HL-60 (cell line): ENCODE results near the gene CYB5B.

ENCODE experiments used
- DNase-seq, 2 experiments: peaks; one replicate each; pipeline ENCODE4 v3.0.0-alpha.2; 2010 to 2020; ENCODE audit warnings: low read depth in 1 of 2, low spot score in 1 of 2
- H3K27ac ChIP-seq: fragments of 250-450 bp; sonication (Bioruptor Pico); replicated peaks from 2 replicates; pipeline ENCODE4 v1.5.1; 2020; ENCODE audit warnings: mild to moderate bottlenecking, moderate library complexity
- H3K27me3 ChIP-seq: fragments of 250-450 bp; sonication (Bioruptor Pico); 2 replicates; pipeline ENCODE4 v1.5.1; 2021; ENCODE audit warnings: mild to moderate bottlenecking, moderate library complexity; ENCODE audit not compliant: insufficient read depth, poor library complexity, severe bottlenecking
- H3K4me3 ChIP-seq: replicated peaks from 2 replicates; pipeline ENCODE4 v1.5.1; 2011; ENCODE audit warnings: mild to moderate bottlenecking, control low read depth, low read length; ENCODE audit not compliant: insufficient read depth
- CTCF ChIP-seq: IDR thresholded peaks from one replicate; pipeline ENCODE4 v1.5.1; 2011; ENCODE audit warnings: low read length, control low read depth, inconsistent platforms; ENCODE audit not compliant: insufficient read depth
- GABPA ChIP-seq: IDR thresholded peaks from 2 replicates; pipeline ENCODE4 v1.6.1; 2012; ENCODE audit warnings: low read depth
- POLR2AphosphoS5 ChIP-seq: IDR thresholded peaks from 2 replicates; pipeline ENCODE4 v1.6.1; 2012; ENCODE audit warnings: low read depth
- SPI1 ChIP-seq: IDR thresholded peaks from 2 replicates; pipeline ENCODE4 v1.6.1; 2012; ENCODE audit warnings: low read depth, mild to moderate bottlenecking, borderline replicate concordance
- TF ChIP-seq, protein P1 (sequence below): IDR thresholded peaks from 2 replicates; pipeline ENCODE4 v1.6.1; 2012; ENCODE audit warnings: low read depth; ENCODE audit not compliant: insufficient replicate concordance

The CYB5B gene

GRCh38 chr16:69486724-69487123, 62.3 kb downstream of the CYB5B start:
- H3K27ac ChIP-seq, result no peak overlapping the region
- DNase-seq, result no peak
- H3K4me3 ChIP-seq, result no peak overlapping the region
- H3K27me3 ChIP-seq, result no peaks in the 10 kb centered on the region
- TF ChIP-seq, protein P1, sequence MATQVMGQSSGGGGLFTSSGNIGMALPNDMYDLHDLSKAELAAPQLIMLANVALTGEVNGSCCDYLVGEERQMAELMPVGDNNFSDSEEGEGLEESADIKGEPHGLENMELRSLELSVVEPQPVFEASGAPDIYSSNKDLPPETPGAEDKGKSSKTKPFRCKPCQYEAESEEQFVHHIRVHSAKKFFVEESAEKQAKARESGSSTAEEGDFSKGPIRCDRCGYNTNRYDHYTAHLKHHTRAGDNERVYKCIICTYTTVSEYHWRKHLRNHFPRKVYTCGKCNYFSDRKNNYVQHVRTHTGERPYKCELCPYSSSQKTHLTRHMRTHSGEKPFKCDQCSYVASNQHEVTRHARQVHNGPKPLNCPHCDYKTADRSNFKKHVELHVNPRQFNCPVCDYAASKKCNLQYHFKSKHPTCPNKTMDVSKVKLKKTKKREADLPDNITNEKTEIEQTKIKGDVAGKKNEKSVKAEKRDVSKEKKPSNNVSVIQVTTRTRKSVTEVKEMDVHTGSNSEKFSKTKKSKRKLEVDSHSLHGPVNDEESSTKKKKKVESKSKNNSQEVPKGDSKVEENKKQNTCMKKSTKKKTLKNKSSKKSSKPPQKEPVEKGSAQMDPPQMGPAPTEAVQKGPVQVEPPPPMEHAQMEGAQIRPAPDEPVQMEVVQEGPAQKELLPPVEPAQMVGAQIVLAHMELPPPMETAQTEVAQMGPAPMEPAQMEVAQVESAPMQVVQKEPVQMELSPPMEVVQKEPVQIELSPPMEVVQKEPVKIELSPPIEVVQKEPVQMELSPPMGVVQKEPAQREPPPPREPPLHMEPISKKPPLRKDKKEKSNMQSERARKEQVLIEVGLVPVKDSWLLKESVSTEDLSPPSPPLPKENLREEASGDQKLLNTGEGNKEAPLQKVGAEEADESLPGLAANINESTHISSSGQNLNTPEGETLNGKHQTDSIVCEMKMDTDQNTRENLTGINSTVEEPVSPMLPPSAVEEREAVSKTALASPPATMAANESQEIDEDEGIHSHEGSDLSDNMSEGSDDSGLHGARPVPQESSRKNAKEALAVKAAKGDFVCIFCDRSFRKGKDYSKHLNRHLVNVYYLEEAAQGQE, result no peak
- TF ChIP-seq GABPA (no peak), SPI1 (no peak), POLR2AphosphoS5 (no peak), CTCF (no peak)

- H3K27ac ChIP-seq, result no peak overlapping the region
Observed at GRCh38 chr16:69490707-69491324, 66.4 kb downstream of the CYB5B start.

DNA sequence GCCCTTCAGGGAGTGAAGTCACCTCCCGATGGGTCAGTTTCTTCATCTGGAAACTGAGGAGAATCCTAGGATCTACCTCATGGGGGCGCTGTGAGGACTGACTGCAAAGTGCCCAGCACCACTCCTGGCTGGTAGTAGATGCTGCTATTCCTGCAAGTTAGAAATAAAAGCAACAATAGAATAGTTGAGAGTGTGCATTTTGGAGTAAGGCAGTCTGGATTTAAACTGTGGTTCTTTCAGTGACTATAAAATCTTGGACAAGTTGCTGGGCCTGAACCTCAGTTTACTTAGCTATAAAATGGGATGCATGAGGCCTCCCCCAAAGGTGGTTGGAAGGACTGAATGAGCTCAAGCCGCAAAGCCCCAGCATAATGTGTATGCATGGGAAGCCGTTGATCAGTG, 70.6 kb downstream of the CYB5B start:
- TF ChIP-seq POLR2AphosphoS5, result no peak
- TF ChIP-seq GABPA, result no peak
- TF ChIP-seq SPI1, result no peak
- no peak for TF ChIP-seq CTCF
- TF ChIP-seq, protein P1, result no peak
- no peak overlapping the region for H3K4me3 ChIP-seq
- peak in 1 of 2 experiments; percentile 11 for DNase-seq
- no peaks in the 10 kb centered on the region for H3K27me3 ChIP-seq
- no peak overlapping the region for H3K27ac ChIP-seq

More at GRCh38 chr16:69490707-69491324, 66.4 kb downstream of the CYB5B start:
- Histone ChIP-seq H3K27me3 (no peaks in the 10 kb centered on the region), H3K4me3 (no peak overlapping the region)
- no peak for DNase-seq
- TF ChIP-seq GABPA (no peak), SPI1 (no peak), POLR2AphosphoS5 (no peak), CTCF (no peak)
- TF ChIP-seq, protein P1, result no peak
